AG09309 (cell line): ENCODE measurements around the gene SOX6.

Source experiments
- DNase-seq: peaks from one replicate; pipeline ENCODE4 v3.0.0-alpha.2; 2010; ENCODE audit warnings: low read depth
- H3K4me3 ChIP-seq: 2 replicates; pipeline ENCODE4 v1.5.1; 2011; ENCODE audit warnings: mild to moderate bottlenecking, low read depth, low read length, moderate library complexity; ENCODE audit not compliant: control insufficient read depth
- CTCF ChIP-seq: IDR thresholded peaks from 2 replicates; pipeline ENCODE4 v1.5.1; 2011; ENCODE audit warnings: mild to moderate bottlenecking, low read depth, low read length, inconsistent platforms; ENCODE audit not compliant: insufficient read depth, control insufficient read depth; ENCODE audit errors: missing control alignments

SOX6 gene

GRCh38 chr11:16127732-16128131 lies 228.6 kb downstream of the SOX6 start:
- H3K4me3 ChIP-seq: no peak overlapping the region
- TF ChIP-seq CTCF: no peak
- no peak for DNase-seq

DNA sequence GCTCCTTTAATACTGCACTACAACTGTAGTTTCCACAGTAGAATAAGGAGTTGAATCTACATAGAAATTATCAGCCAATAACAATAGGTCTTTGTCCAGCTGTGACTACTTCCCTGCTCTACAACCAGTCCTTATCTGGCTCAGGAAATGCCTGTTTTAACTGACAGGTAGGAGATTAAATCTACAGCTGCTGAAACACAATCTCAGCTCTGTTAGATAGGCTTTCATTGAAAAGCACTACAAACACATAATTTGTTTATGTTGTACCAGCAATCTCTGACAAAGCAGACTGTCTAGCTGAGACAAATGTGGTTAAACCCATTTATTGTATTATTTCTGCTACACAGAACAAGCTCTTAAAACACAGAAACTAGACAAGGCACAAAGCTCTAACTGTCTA lies 230.0 kb downstream of the SOX6 start:
- TF ChIP-seq CTCF: no peak
- no peak for DNase-seq
- no peak overlapping the region for H3K4me3 ChIP-seq

DNA sequence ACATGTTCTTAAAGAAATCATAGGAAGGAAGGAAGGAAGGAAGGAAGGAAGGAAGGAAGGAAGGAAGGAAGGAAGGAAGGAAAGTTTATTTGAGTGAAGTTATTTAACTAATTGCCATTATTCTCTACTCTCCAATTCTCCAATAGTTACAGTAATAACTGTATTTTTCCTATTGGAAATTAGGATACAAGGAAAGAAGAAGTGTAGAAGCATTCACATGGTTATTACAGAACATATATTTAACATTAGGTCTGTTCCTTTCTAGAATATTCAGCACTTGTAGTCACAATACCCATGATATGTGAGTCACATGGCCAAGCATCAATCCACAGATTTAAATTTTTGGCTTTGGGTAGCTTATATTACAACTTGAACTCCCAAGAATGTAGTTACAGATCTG lies 230.6 kb downstream of the SOX6 start:
- H3K4me3 ChIP-seq: no peak overlapping the region
- TF ChIP-seq CTCF: no peak
- DNase-seq: no peak

- no peak for DNase-seq
- no peak for TF ChIP-seq CTCF
- no peak overlapping the region for H3K4me3 ChIP-seq
Measured at GRCh38 chr11:16124390-16124789, 232.0 kb downstream of the SOX6 start.

- H3K4me3 ChIP-seq: no peak overlapping the region
- DNase-seq: no peak
- TF ChIP-seq CTCF: no peak
Measured at GRCh38 chr11:16121853-16122252, 234.5 kb downstream of the SOX6 start.

DNA sequence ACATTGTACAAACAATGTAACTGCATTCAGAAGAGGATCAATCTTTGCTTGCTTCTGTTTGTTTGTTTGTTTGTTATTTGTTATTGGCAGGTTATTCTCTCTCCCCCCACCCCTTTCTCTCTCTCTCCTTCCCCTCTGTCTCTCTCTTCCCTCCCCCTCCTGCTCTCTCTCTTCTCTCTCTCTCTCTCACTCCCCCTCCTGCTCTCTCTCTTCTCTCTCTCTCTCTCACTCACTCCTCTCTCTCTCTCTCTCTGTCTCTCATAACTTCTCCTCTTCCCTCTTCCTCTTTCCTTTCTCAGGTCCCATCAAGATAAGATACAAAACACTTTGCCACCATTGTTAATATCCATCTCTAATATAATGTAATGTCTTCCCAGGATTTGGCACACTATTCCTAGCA lies 236.3 kb downstream of the SOX6 start:
- TF ChIP-seq CTCF: no peak
- no peak for DNase-seq
- H3K4me3 ChIP-seq: no peak overlapping the region
